GM12878 (cell line): ENCODE results near the gene MARF1.

Experiments used
- EP300 ChIP-seq, 2 experiments: fragments of 150-350 bp in 1 of 2; IDR thresholded peaks; 2 replicates each; pipeline ENCODE4 v1.6.1; 2011 to 2012; ENCODE audit warnings: low read depth in 2 of 2, low read length in 2 of 2, borderline replicate concordance in 1 of 2, improper control_type of control experiment in 1 of 2, inconsistent platforms in 1 of 2; ENCODE audit not compliant: control insufficient read depth in 1 of 2
- ETV6 ChIP-seq, 2 experiments: fragments of 450-650 bp in 1 of 2; IDR thresholded peaks in 1 of 2; conservative IDR thresholded peaks in 1 of 2; 2 replicates each; pipeline ENCODE4 v1.6.1; 2014; ENCODE audit warnings: antibody characterized with exemption in 1 of 2, borderline replicate concordance in 1 of 2, low read depth in 1 of 2, mild to moderate bottlenecking in 1 of 2, moderate library complexity in 1 of 2
- EZH2 ChIP-seq: IDR thresholded peaks from 2 replicates; pipeline ENCODE4 v1.6.1; 2012; ENCODE audit warnings: low read depth, mild to moderate bottlenecking, control low read depth, inconsistent platforms, low read length, borderline replicate concordance; ENCODE audit not compliant: control insufficient read depth
- POLR2A ChIP-seq: IDR thresholded peaks from 2 replicates; pipeline ENCODE4 v1.6.1; 2011; ENCODE audit warnings: low read depth, mild to moderate bottlenecking, low read length
- POLR2AphosphoS5 ChIP-seq: IDR thresholded peaks from 2 replicates; pipeline ENCODE4 v1.6.1; 2011; ENCODE audit warnings: mild to moderate bottlenecking, low read length, inconsistent platforms
- RCOR1 ChIP-seq: conservative IDR thresholded peaks from 2 replicates; pipeline ENCODE4 v1.6.1; 2012; ENCODE audit warnings: low read depth, low read length, improper control_type of control experiment
- TF ChIP-seq, protein P1 (sequence below), 3 experiments: IDR thresholded peaks in 2 of 3; conservative IDR thresholded peaks in 1 of 3; 2 replicates each; pipeline ENCODE4 v1.5.1; 2011; ENCODE audit warnings: low read depth in 3 of 3, low read length in 3 of 3, mild to moderate bottlenecking in 3 of 3, control low read depth in 2 of 3, moderate library complexity in 2 of 3, inconsistent platforms in 1 of 3, mixed read lengths in 1 of 3; ENCODE audit not compliant: control insufficient read depth in 2 of 3, insufficient read depth in 1 of 3; ENCODE audit errors: extremely low read depth in 1 of 3
- TF ChIP-seq, protein P2 (sequence below): fragments of 450-650 bp; formaldehyde crosslinking; IDR thresholded peaks from 2 replicates; pipeline ENCODE4 v1.4.0; 2022; ENCODE audit warnings: mild to moderate bottlenecking, moderate library complexity
- TF ChIP-seq, protein P3 (sequence below): IDR thresholded peaks from 2 replicates; pipeline ENCODE4 v1.6.1; 2012; ENCODE audit warnings: low read length, inconsistent platforms

DNA sequence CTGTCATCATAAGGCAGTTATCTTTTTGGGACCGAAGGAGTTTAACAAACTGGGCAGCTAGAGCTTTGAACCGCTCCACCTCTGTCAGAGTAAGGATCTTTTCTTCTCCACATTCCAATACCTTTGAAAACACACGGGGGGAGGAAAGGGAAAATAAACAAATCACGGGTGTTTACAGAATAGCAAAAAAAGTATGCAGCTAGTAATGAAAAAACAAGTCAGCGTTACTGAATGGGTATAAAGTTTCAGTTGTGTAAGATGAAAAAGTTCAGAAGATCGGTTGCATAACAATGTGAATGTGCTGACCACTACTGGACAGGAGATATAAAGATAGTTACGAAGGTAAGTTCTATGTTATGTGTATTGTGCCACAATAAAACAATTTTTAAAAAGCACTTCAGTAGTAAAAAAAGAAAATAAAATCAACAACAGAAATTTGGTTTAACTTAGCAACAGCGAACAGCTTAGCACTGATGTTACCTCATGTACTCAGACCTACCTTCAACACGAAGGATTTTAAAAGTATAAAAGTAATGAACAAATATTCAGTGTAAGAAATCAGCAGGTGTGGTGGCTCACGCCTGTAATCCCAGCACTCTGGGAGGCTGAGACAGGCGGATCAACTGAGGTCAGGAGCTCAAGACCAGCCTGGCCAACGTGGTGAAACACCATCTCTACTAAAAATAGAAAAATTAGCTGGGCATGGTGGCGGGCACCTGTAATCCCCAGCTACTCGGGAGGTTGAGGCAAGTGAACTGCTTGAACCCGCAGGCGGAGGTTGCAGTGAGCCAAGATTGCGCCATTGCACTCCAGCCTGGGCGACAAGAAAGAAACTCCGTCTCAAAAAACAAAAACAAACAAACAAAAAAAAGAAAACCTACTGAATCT is 34.3 kb downstream of the MARF1 start:
- no peak for TF ChIP-seq EP300 (IDR thresholded peaks at IDR 0.05; ENCODE audit: borderline replicate concordance in 1 of 2, control insufficient read depth in 1 of 2, low read depth in 2 of 2, low read length in 2 of 2)
- no peak for TF ChIP-seq POLR2AphosphoS5
- TF ChIP-seq, protein P1, sequence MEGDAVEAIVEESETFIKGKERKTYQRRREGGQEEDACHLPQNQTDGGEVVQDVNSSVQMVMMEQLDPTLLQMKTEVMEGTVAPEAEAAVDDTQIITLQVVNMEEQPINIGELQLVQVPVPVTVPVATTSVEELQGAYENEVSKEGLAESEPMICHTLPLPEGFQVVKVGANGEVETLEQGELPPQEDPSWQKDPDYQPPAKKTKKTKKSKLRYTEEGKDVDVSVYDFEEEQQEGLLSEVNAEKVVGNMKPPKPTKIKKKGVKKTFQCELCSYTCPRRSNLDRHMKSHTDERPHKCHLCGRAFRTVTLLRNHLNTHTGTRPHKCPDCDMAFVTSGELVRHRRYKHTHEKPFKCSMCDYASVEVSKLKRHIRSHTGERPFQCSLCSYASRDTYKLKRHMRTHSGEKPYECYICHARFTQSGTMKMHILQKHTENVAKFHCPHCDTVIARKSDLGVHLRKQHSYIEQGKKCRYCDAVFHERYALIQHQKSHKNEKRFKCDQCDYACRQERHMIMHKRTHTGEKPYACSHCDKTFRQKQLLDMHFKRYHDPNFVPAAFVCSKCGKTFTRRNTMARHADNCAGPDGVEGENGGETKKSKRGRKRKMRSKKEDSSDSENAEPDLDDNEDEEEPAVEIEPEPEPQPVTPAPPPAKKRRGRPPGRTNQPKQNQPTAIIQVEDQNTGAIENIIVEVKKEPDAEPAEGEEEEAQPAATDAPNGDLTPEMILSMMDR (IDR thresholded peaks at IDR 0.05 in 2 of 3, conservative IDR thresholded peaks at IDR 0.05 in 1 of 3; ENCODE audit: control insufficient read depth in 2 of 3, extremely low read depth in 1 of 3, insufficient read depth in 1 of 3, low read depth in 3 of 3, low read length in 3 of 3): no peak
- TF ChIP-seq, protein P2, sequence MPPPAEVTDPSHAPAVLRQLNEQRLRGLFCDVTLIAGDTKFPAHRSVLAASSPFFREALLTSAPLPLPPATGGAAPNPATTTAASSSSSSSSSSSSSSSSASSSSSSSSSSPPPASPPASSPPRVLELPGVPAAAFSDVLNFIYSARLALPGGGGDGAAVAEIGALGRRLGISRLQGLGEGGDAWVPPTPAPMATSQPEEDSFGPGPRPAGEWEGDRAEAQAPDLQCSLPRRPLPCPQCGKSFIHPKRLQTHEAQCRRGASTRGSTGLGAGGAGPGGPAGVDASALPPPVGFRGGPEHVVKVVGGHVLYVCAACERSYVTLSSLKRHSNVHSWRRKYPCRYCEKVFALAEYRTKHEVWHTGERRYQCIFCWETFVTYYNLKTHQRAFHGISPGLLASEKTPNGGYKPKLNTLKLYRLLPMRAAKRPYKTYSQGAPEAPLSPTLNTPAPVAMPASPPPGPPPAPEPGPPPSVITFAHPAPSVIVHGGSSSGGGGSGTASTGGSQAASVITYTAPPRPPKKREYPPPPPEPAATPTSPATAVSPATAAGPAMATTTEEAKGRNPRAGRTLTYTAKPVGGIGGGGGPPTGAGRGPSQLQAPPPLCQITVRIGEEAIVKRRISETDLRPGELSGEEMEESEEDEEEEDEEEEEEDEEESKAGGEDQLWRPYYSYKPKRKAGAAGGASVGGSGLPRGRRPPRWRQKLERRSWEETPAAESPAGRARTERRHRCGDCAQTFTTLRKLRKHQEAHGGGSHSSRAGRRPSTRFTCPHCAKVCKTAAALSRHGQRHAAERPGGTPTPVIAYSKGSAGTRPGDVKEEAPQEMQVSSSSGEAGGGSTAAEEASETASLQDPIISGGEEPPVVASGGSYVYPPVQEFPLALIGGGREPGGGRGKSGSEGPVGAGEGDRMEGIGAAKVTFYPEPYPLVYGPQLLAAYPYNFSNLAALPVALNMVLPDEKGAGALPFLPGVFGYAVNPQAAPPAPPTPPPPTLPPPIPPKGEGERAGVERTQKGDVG (CRISPR knock-in tag): no peak
- TF ChIP-seq, protein P3, sequence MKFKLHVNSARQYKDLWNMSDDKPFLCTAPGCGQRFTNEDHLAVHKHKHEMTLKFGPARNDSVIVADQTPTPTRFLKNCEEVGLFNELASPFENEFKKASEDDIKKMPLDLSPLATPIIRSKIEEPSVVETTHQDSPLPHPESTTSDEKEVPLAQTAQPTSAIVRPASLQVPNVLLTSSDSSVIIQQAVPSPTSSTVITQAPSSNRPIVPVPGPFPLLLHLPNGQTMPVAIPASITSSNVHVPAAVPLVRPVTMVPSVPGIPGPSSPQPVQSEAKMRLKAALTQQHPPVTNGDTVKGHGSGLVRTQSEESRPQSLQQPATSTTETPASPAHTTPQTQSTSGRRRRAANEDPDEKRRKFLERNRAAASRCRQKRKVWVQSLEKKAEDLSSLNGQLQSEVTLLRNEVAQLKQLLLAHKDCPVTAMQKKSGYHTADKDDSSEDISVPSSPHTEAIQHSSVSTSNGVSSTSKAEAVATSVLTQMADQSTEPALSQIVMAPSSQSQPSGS: no peak
- TF ChIP-seq ETV6 (conservative IDR thresholded peaks at IDR 0.05 in 1 of 2, IDR thresholded peaks at IDR 0.05 in 1 of 2; ENCODE audit: borderline replicate concordance in 1 of 2, low read depth in 1 of 2): no peak
- TF ChIP-seq POLR2A: no peak
- no peak for TF ChIP-seq EZH2
- no peak for TF ChIP-seq RCOR1
